ENCODE data around the gene TMX2.

DNA sequence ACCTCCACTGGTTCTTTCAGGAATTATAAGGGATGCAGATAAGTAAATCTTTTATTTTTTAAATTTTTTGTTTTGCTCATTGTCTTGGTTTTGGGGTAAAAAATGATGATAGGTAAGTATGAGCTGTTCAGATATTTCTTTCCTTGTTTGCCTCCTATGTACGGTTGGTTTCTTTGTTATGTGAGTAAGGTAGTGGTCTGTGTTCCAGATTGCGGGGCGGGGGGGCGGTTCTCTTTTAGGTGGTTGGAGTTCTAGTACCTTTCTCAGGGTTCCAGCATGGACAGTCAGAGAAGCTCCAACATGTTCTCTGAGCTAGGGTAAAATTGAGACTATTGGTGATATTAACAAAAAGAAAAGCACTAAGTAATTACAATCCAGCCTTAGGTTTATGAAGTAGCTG is 51.6 kb downstream of the TMX2 start:
- no peak for TF ChIP-seq POLR2A (IDR thresholded peaks at IDR 0.05)
- TF ChIP-seq, protein P1, sequence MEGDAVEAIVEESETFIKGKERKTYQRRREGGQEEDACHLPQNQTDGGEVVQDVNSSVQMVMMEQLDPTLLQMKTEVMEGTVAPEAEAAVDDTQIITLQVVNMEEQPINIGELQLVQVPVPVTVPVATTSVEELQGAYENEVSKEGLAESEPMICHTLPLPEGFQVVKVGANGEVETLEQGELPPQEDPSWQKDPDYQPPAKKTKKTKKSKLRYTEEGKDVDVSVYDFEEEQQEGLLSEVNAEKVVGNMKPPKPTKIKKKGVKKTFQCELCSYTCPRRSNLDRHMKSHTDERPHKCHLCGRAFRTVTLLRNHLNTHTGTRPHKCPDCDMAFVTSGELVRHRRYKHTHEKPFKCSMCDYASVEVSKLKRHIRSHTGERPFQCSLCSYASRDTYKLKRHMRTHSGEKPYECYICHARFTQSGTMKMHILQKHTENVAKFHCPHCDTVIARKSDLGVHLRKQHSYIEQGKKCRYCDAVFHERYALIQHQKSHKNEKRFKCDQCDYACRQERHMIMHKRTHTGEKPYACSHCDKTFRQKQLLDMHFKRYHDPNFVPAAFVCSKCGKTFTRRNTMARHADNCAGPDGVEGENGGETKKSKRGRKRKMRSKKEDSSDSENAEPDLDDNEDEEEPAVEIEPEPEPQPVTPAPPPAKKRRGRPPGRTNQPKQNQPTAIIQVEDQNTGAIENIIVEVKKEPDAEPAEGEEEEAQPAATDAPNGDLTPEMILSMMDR (IDR thresholded peaks at IDR 0.05 in 4 of 5, conservative IDR thresholded peaks at IDR 0.05 in 1 of 5): no peak

Measured in gastrocnemius medialis (tissue), 4 donors.